ENCODE measurements around the gene LSR.

LSR gene

DNA sequence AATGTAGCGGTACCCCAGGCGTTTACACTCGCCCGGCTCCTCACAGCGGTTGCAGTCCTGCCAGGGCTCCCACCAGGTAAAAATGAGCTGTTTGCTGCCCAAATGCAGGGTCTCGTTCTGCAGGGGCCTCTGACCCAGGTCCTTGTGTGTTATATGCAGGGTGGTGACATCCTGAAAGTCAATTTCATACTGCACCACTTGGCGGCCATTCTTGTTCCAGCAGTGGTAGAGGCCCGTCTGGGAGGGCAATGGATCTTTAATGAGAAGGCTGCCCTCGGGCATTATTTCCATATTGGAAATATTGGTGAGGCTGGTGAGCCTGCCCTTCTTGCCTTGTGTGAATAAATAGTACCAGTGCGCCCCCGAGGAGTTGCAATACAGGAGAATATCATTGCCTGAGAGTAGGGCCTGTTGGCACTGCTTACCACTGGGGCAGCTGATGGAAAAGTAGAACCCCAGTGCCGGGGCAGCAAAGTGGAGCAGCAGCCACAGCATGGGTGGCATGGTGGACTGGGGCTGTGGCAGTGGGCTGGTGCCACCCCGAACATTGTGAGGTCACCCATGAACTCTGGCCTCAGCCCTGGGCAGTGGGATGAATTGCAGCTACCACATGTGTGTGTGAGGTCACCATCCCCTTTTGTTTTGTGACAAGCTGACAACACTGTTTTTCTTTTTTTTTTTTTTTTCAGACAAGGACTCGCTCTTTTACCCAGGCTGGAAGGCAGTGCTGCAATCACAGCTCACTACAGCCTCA is 20.4 kb upstream of the LSR start, which contains the start of gene FAM187B:
TSS of gene FAM187B (minus strand) at position 563 of the 754 bp plus-strand sequence. CDS start at position 504, 59 bp downstream.
- TF ChIP-seq TAF1 (IDR thresholded peaks at IDR 0.05; ENCODE audit: low read depth) = no peak
- TF ChIP-seq CREB1 (IDR thresholded peaks at IDR 0.05; ENCODE audit: low read depth) = no peak
- TF ChIP-seq, protein P1, sequence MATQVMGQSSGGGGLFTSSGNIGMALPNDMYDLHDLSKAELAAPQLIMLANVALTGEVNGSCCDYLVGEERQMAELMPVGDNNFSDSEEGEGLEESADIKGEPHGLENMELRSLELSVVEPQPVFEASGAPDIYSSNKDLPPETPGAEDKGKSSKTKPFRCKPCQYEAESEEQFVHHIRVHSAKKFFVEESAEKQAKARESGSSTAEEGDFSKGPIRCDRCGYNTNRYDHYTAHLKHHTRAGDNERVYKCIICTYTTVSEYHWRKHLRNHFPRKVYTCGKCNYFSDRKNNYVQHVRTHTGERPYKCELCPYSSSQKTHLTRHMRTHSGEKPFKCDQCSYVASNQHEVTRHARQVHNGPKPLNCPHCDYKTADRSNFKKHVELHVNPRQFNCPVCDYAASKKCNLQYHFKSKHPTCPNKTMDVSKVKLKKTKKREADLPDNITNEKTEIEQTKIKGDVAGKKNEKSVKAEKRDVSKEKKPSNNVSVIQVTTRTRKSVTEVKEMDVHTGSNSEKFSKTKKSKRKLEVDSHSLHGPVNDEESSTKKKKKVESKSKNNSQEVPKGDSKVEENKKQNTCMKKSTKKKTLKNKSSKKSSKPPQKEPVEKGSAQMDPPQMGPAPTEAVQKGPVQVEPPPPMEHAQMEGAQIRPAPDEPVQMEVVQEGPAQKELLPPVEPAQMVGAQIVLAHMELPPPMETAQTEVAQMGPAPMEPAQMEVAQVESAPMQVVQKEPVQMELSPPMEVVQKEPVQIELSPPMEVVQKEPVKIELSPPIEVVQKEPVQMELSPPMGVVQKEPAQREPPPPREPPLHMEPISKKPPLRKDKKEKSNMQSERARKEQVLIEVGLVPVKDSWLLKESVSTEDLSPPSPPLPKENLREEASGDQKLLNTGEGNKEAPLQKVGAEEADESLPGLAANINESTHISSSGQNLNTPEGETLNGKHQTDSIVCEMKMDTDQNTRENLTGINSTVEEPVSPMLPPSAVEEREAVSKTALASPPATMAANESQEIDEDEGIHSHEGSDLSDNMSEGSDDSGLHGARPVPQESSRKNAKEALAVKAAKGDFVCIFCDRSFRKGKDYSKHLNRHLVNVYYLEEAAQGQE (IDR thresholded peaks at IDR 0.05; ENCODE audit: low read depth) = no peak
- TF ChIP-seq ZBTB7A (IDR thresholded peaks at IDR 0.05; ENCODE audit: low read depth) = no peak
- TF ChIP-seq TEAD4 (IDR thresholded peaks at IDR 0.05) = no peak
- no peak for TF ChIP-seq EGR1 (IDR thresholded peaks at IDR 0.05)
- TF ChIP-seq, protein P2, sequence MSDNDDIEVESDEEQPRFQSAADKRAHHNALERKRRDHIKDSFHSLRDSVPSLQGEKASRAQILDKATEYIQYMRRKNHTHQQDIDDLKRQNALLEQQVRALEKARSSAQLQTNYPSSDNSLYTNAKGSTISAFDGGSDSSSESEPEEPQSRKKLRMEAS (IDR thresholded peaks at IDR 0.05) = no peak
- no peak for TF ChIP-seq NFIC (IDR thresholded peaks at IDR 0.05)
- TF ChIP-seq RAD21 (IDR thresholded peaks at IDR 0.05; ENCODE audit: low read depth) = no peak
- no peak for TF ChIP-seq TCF12 (IDR thresholded peaks at IDR 0.05; ENCODE audit: low read depth)
- no peak for TF ChIP-seq FOXM1 (IDR thresholded peaks at IDR 0.05; ENCODE audit: borderline replicate concordance, low read depth)
- TF ChIP-seq, protein P3, sequence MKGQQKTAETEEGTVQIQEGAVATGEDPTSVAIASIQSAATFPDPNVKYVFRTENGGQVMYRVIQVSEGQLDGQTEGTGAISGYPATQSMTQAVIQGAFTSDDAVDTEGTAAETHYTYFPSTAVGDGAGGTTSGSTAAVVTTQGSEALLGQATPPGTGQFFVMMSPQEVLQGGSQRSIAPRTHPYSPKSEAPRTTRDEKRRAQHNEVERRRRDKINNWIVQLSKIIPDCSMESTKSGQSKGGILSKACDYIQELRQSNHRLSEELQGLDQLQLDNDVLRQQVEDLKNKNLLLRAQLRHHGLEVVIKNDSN (IDR thresholded peaks at IDR 0.05) = no peak
- TF ChIP-seq EP300 (IDR thresholded peaks at IDR 0.05; ENCODE audit: borderline replicate concordance) = no peak
- TF ChIP-seq YY1 (IDR thresholded peaks at IDR 0.05; ENCODE audit: low read depth) = no peak
- TF ChIP-seq CEBPB (IDR thresholded peaks at IDR 0.05) = no peak

DNA sequence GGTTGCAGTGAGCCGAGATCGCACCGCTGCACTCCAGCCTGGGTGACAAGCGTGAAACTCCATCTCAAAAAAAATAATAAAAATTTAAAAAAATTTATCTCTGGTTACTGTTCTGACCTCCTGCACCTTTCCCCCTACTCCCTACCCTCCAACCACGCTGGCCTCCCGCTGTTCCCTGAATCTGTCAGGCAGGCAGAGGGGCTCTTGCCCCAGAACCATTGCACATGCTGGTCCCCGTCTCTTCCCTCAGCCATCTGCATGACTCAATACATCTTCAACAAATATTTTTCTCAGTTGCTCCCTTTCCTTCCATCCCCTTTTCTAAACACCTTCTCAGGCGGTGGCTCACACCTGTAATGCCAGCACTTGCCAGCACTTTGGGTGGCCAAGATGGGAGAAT is 19.2 kb upstream of the LSR start:
- no peak for TF ChIP-seq EP300 (IDR thresholded peaks at IDR 0.05; ENCODE audit: borderline replicate concordance)
- no peak for TF ChIP-seq TAF1 (IDR thresholded peaks at IDR 0.05; ENCODE audit: low read depth)
- no peak for TF ChIP-seq FOXM1 (IDR thresholded peaks at IDR 0.05; ENCODE audit: borderline replicate concordance, low read depth)
- no peak for TF ChIP-seq EGR1 (IDR thresholded peaks at IDR 0.05)
- TF ChIP-seq, protein P3 (IDR thresholded peaks at IDR 0.05) = no peak
- TF ChIP-seq ZBTB7A (IDR thresholded peaks at IDR 0.05; ENCODE audit: low read depth) = no peak
- no peak for TF ChIP-seq YY1 (IDR thresholded peaks at IDR 0.05; ENCODE audit: low read depth)
- TF ChIP-seq, protein P1 (IDR thresholded peaks at IDR 0.05; ENCODE audit: low read depth) = no peak
- TF ChIP-seq NFIC (IDR thresholded peaks at IDR 0.05) = no peak
- TF ChIP-seq TCF12 (IDR thresholded peaks at IDR 0.05; ENCODE audit: low read depth) = no peak
- TF ChIP-seq, protein P2 (IDR thresholded peaks at IDR 0.05) = no peak

DNA sequence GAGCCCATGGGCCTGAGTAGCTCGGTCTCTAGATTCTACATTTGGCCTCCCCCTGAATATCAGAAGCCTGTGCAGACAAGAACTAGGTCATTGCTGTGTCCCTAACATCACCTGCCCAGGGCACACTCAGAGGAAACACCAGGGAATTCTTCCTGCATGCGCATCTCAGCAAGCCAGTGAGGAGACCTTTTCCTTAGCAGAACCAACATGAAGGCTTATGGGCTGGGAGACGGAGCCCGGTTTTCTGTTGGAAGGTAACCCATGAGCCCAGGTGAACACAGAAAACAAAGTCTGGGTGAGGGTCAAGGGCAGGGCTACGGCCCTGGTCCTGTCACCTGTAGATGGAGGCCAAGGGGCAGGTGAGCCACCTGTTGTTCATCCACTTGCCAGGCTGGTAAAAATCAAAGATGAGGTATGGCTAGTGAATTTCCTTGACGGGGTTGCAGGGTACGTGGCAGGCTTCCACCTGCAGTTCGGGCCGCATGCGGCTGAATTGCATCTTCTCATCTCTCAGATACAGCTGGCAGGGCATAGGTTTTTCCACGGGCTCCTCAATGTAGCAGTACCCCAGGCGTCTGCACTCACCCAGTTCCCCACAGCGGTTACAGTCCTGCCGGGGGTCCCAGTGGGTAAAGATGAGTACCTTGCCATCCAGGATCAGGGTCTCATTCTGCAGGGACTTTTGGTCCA is 16.7 kb upstream of the LSR start:
- TF ChIP-seq ZBTB7A (IDR thresholded peaks at IDR 0.05; ENCODE audit: low read depth) (no peak), NFIC (IDR thresholded peaks at IDR 0.05) (no peak), TCF12 (IDR thresholded peaks at IDR 0.05; ENCODE audit: low read depth) (no peak), RAD21 (IDR thresholded peaks at IDR 0.05; ENCODE audit: low read depth) (no peak), CEBPB (IDR thresholded peaks at IDR 0.05) (no peak), FOXM1 (IDR thresholded peaks at IDR 0.05; ENCODE audit: borderline replicate concordance, low read depth) (no peak), TEAD4 (IDR thresholded peaks at IDR 0.05) (no peak), EP300 (IDR thresholded peaks at IDR 0.05; ENCODE audit: borderline replicate concordance) (no peak), CREB1 (IDR thresholded peaks at IDR 0.05; ENCODE audit: low read depth) (no peak), YY1 (IDR thresholded peaks at IDR 0.05; ENCODE audit: low read depth) (no peak), EGR1 (IDR thresholded peaks at IDR 0.05) (no peak), TAF1 (IDR thresholded peaks at IDR 0.05; ENCODE audit: low read depth) (no peak)
- TF ChIP-seq, protein P2 (IDR thresholded peaks at IDR 0.05) = no peak
- TF ChIP-seq, protein P3 (IDR thresholded peaks at IDR 0.05) = no peak
- TF ChIP-seq, protein P1 (IDR thresholded peaks at IDR 0.05; ENCODE audit: low read depth) = no peak
